KMS-11 (cell line): ENCODE results near the gene CPLANE2.

ENCODE experiments used
- H2AFZ ChIP-seq: fragments of 200-600 bp; sonication (generic); 2 replicates; pipeline ENCODE4 v1.6.1; 2016; ENCODE audit warnings: antibody characterized with exemption, mixed run types, low read depth
- H3K27ac ChIP-seq: fragments of 200-600 bp; sonication (generic); 2 replicates; pipeline ENCODE4 v1.6.1; 2016; ENCODE audit warnings: mild to moderate bottlenecking, mixed run types
- H3K27me3 ChIP-seq: fragments of 200-600 bp; sonication (generic); 2 replicates; pipeline ENCODE4 v1.6.1; 2017; ENCODE audit warnings: mild to moderate bottlenecking, low read depth, mixed run types, moderate library complexity; ENCODE audit not compliant: insufficient read depth
- H3K36me3 ChIP-seq: fragments of 200-600 bp; sonication (generic); 2 replicates; pipeline ENCODE4 v1.6.1; 2017; ENCODE audit warnings: mild to moderate bottlenecking, mixed run types; ENCODE audit not compliant: insufficient read depth
- H3K4me1 ChIP-seq: fragments of 200-600 bp; sonication (generic); 2 replicates; pipeline ENCODE4 v1.6.1; 2016; ENCODE audit warnings: mild to moderate bottlenecking, low read depth, mixed run types; ENCODE audit not compliant: poor library complexity, severe bottlenecking
- H3K4me2 ChIP-seq: fragments of 200-600 bp; sonication (generic); 2 replicates; pipeline ENCODE4 v1.7.0; 2016; ENCODE audit warnings: mild to moderate bottlenecking, mixed run types
- H3K4me3 ChIP-seq: fragments of 200-600 bp; sonication (generic); IDR thresholded peaks from 2 replicates; pipeline ENCODE4 v1.6.1; 2017; ENCODE audit warnings: low read depth, low read length, mixed read lengths; ENCODE audit not compliant: insufficient read depth
- H3K79me2 ChIP-seq: fragments of 200-600 bp; sonication (generic); 2 replicates; pipeline ENCODE4 v1.6.1; 2016; ENCODE audit warnings: low read depth, mixed run types; ENCODE audit not compliant: insufficient read depth
- H3K9ac ChIP-seq: fragments of 200-600 bp; sonication (generic); 2 replicates; pipeline ENCODE4 v1.6.1; 2016; ENCODE audit warnings: mild to moderate bottlenecking, mixed run types
- H4K20me1 ChIP-seq: fragments of 200-600 bp; sonication (generic); 2 replicates; pipeline ENCODE4 v1.6.1; 2016; ENCODE audit warnings: mild to moderate bottlenecking, mixed run types; ENCODE audit not compliant: insufficient read depth
- TF ChIP-seq, protein P1 (sequence below): fragments of 200-600 bp; sonication (generic); conservative IDR thresholded peaks from 2 replicates; pipeline ENCODE4 v1.6.1; 2017; ENCODE audit warnings: low read depth, mild to moderate bottlenecking, antibody characterized with exemption, low read length, moderate library complexity, mixed read lengths

Gene CPLANE2, protein sequence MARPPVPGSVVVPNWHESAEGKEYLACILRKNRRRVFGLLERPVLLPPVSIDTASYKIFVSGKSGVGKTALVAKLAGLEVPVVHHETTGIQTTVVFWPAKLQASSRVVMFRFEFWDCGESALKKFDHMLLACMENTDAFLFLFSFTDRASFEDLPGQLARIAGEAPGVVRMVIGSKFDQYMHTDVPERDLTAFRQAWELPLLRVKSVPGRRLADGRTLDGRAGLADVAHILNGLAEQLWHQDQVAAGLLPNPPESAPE

DNA sequence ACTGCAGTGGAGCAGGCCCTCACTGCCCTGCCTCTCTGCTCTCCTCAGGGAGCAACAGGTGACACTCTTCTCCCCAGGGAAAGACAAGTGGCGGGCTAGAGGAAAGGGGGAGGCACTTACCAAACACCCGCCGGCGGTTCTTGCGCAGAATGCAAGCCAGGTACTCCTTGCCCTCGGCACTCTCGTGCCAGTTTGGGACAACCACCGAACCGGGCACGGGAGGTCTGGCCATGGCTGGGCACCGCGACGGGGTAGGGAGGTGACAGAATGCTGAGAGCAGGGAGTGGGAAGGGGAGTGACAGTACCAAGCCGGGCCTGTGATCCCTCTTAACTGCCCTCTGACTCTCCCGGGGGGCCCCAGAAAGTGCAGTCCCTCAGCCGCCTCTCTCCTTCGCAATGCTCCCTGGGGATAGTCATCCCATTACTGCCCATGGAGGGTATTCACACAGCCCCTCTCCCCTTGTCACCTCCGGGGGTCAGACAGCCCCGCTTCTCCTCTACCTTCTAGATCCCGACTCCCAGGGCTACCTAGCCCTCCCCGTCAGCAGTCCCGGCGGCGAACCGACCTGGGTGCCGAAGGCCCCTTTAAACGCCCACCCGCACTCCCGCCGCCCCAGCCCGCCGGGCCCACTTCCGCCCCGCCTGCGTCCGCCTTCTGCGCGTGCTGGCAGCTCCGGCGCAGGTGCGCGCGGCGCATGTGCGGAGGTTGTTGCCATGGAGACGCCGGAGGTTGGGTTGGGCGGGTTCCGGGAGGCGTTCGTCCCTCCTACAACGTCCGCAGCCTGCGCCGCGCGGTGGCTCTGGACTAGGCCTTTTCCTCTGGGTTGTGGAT lies at the start of gene CPLANE2:
TSS of gene CPLANE2 (minus strand) at position 673 of the 832 bp plus-strand sequence. CDS start at position 232, 441 bp downstream.
- peaks cover 21% of the 10 kb centered on the region for H3K4me1 ChIP-seq
- H3K27ac ChIP-seq = peak within 1 kb of the TSS; percentile 54
- H3K36me3 ChIP-seq = no peaks in the 10 kb centered on the region
- peak within 1 kb of the TSS; percentile 93 for H3K4me3 ChIP-seq
- peak within 1 kb of the TSS; percentile 88 for H2AFZ ChIP-seq
- H3K27me3 ChIP-seq = no peaks in the 10 kb centered on the region
- TF ChIP-seq, protein P1, sequence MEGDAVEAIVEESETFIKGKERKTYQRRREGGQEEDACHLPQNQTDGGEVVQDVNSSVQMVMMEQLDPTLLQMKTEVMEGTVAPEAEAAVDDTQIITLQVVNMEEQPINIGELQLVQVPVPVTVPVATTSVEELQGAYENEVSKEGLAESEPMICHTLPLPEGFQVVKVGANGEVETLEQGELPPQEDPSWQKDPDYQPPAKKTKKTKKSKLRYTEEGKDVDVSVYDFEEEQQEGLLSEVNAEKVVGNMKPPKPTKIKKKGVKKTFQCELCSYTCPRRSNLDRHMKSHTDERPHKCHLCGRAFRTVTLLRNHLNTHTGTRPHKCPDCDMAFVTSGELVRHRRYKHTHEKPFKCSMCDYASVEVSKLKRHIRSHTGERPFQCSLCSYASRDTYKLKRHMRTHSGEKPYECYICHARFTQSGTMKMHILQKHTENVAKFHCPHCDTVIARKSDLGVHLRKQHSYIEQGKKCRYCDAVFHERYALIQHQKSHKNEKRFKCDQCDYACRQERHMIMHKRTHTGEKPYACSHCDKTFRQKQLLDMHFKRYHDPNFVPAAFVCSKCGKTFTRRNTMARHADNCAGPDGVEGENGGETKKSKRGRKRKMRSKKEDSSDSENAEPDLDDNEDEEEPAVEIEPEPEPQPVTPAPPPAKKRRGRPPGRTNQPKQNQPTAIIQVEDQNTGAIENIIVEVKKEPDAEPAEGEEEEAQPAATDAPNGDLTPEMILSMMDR = no peak
- peak within 1 kb of the TSS; percentile 90 for H3K4me2 ChIP-seq
- no peaks in the 10 kb centered on the region for H3K79me2 ChIP-seq
- peak within 1 kb of the TSS; percentile 44 for H3K9ac ChIP-seq
- H4K20me1 ChIP-seq = no peaks in the 10 kb centered on the region

DNA sequence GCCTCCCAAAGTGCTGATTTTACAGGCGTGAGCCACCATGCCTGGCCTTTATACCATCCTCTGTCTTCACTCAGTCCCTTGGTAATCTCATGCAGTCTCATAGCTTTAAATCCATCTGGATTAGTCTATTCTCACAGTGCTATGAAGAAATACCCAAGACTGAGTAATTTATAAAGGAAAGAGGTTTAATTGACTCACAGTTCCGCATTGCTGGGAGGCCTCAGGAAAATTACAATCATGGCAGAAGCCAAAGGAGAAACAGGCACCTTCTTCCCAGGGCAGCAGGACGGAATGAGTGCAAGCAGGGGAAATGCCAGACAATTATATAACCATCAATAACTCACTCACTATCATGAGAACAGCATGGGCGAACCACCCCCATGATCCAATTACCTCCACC lies 49.1 kb upstream of the CPLANE2 start:
- H3K4me2 ChIP-seq = no peak overlapping the region

DNA sequence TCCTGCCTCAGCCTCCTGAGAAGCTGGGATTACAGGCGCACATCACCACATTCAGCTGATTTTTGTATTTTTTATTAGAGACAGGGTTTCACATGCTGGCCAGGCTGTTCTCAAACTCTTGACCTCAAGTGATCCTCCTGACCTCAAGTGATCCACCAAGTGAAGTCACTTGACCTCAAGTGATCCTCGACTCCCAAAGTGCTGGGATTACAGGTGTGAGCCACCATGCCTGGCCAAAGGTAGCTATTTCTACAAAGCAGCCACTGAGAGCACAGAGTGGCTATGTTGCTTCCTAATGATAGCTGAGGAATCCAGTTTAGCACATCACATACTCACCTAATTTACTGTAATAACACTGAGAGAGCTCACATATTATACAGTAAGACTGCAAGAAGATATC lies 44.8 kb upstream of the CPLANE2 start:
- Histone ChIP-seq H3K27ac (no peak overlapping the region), H3K9ac (no peak overlapping the region), H2AFZ (no peak overlapping the region), H3K4me3 (no peak overlapping the region), H3K36me3 (no peaks in the 10 kb centered on the region), H3K27me3 (no peaks in the 10 kb centered on the region), H3K4me2 (no peak overlapping the region), H3K79me2 (no peaks in the 10 kb centered on the region), H4K20me1 (no peaks in the 10 kb centered on the region), H3K4me1 (no peaks in the 10 kb centered on the region)
- TF ChIP-seq, protein P1 = no peak

More for the DNA sequence above, 49.1 kb upstream of the CPLANE2 start:
- Histone ChIP-seq H2AFZ (no peak overlapping the region), H3K9ac (no peak overlapping the region), H4K20me1 (no peaks in the 10 kb centered on the region), H3K79me2 (no peaks in the 10 kb centered on the region), H3K27me3 (no peaks in the 10 kb centered on the region), H3K36me3 (no peaks in the 10 kb centered on the region), H3K27ac (no peak overlapping the region), H3K4me3 (no peak overlapping the region), H3K4me1 (no peaks in the 10 kb centered on the region)
- TF ChIP-seq, protein P1 = no peak

DNA sequence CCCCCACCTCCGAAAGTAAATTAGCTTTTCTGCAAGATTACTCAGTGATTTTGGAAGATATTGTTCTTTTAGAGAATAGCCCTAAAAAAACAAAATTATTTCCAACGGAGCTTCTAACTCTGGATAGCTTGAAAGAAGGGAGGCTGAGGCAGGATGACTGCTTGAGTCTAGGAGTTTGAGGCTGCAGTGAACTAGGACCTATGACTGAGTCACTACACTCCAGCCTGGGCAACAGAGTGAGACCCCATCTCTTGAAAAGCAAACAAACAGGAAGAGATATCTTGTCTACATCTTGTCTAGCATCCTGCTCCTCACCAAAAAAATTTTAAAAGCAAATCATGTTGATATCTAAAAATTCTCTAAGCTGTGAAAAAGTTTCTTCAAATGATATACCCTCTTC lies 42.2 kb upstream of the CPLANE2 start:
- Histone ChIP-seq H3K4me1 (no peaks in the 10 kb centered on the region), H4K20me1 (no peaks in the 10 kb centered on the region), H3K79me2 (no peaks in the 10 kb centered on the region), H3K9ac (no peak overlapping the region), H3K36me3 (no peaks in the 10 kb centered on the region), H2AFZ (no peak overlapping the region), H3K27ac (no peak overlapping the region), H3K27me3 (no peaks in the 10 kb centered on the region), H3K4me3 (no peak overlapping the region), H3K4me2 (no peak overlapping the region)
- TF ChIP-seq, protein P1 = no peak
